Epidermal melanocyte (primary cell): ENCODE measurements around the gene ZNF710.
"Not testable (repeated sequence)": the region's sequence is repeated elsewhere in the genome, so short reads cannot be mapped to it uniquely, and the experiment has no call there.

Experiments
- DNase-seq: peaks from one replicate; pipeline ENCODE4 v3.0.0; 2011; ENCODE audit warnings: low spot score; ENCODE audit not compliant: insufficient read length

ZNF710 gene

DNA sequence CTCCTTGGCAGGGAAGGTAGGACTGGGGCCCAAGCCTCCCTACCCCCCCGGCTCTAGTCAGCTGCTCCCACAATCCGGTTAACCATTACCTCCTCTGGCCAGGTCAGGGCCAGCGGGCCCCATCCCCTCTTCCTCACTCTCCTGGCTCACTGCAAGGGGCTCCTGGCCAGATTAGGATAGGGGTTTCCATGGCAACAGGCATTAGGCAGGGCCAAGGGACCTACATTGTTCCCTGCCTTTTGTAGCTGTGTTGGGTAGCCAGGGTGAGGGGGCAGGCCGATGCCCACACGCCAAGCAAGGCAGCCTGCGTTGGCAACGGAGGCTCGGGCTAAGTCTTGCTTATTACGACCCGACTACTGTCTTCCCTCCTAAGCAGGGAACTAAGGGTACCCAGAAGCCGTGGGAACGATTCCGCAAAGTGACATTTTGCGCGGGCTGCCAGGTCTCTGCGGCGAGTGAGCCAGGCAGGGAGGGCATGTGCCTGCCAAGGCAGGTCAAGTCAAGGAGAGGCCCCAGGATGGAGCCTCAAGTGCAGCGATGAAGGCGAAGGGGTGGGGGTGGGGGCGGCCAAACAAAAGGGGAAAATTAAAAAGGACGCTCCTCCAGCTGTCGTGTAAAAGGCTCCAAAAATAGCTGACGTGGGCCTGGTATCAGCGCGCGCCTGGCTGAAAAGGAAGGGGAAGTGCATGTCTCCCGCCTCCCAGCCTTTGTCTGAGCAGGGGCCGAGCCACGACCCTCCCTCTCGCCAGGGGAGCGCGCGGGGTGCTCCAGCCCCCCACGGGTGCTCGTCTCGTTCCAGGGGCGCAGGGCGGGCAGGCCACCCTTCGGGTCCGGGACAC lies 100.2 kb downstream of the ZNF710 start:
- no peak for DNase-seq

DNA sequence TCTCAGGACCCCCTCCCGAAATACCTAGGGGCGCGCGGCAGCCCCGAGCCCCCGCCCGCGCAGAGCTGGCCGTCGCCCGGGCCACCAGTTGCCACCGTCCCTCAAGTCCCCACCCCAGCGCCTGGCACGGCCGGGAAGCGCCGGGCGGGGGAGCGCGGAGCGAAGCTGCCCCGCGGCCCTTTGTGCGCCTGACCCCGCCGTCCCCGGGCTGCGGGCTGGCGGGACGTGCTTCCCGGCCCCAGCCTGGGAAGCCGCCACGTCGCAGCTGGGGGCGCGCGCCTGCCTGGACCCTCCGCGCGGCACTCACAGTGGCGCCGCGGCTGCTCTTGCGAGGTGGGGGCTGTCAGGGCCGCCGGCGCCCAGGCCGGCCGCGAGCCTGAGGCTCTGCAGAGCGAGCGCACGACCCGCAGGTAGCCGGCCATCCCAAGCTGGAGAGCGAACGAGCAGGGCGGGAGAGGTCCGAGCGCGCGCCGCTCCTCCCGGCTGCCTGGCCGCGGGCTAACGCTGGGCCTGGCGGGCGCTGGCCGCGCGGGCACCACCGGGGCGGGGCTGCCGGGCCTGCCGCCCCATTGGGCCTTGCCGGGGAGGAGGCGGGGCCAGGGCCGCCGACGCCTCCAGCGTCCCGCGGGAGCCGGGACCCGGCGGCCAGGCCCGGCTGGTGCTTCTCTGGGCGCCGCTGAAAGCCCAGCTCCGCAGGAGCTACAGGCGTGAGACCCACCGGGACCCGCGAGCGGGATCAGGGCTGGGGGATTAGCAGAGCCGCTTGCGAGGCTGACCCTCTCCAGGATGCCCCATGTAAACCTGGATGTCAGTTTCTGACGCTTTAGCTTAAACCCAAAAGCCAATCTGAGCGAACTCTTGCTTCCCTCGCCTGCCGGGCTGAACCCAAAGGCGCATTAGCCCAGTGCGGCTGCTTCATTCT lies 101.1 kb downstream of the ZNF710 start, which contains the start of gene IDH2:
Gene IDH2 (minus strand): TSS at position 500 of the 922 bp plus-strand sequence. CDS start 78 bp downstream, at position 422.
- DNase-seq: peak; percentile 85

DNA sequence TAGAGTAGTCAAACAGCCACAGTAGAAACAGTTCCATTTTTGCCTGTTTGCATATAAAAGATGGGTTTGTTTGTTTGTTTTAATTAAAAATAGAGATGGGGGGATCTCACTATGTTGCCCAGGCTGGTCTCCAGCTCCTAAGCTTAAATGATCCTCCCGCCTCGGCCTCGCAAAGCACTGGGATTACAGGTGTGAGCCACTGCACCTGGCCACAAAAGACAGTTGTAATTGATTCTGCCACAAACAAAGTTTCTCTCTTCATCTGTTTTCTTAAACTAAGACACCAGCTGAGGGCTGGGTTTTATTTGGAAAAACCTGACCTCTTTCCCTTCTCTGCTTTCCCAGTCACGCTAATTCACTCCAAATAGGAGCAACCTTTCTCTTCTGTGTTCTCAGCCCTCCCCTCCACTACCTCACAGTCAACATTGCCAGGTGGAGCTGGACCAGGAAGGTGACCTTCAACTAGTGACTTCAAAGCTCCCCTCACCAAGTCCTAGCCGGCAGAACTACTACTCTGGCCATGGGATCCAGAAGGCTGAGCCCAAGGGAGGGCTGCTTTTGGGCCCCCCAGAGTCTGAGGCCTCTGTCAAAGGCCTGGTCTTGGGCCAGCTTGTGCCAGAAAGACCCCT lies 102.7 kb downstream of the ZNF710 start:
- DNase-seq: no peak

DNA sequence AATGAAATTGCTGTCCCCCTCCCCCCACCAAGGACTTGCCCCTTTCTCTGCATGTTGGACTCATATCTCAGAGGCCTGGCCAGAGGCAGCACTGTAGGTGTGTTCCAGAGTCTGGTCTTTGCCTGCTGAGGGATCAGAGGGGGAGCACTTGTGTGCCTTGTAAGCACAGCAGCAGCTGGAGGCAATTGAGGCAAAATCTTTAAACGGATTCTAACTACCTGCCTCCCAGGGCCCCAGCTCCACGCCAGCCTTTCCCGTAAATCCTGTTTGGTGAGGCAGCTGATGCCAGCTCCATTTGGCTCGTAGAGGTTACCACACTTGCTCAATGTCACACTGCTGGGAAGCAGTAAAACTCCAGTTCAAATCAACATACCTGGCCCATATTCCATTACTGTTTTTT lies 103.4 kb downstream of the ZNF710 start:
- no peak for DNase-seq

DNA sequence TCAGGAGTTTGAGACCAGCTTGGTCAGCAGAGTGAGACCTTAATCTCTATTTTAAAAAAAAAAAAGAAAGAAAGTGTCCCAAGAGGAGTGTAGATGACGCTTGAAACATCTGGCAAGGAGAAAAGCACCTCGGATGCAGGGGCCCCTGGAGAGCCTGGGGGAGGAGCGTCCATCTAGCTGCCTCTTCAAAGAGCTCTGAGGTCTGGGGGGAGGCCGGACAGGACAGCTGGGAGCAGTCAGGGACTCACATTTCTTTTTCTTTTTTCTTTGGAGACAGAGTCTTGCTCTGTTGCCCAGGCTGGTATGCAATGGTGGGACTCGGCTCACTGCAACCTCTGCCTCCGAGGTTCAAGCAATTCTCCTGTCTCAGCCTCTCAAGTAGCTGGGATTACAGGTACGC lies 104.4 kb downstream of the ZNF710 start:
- no peak for DNase-seq

DNA sequence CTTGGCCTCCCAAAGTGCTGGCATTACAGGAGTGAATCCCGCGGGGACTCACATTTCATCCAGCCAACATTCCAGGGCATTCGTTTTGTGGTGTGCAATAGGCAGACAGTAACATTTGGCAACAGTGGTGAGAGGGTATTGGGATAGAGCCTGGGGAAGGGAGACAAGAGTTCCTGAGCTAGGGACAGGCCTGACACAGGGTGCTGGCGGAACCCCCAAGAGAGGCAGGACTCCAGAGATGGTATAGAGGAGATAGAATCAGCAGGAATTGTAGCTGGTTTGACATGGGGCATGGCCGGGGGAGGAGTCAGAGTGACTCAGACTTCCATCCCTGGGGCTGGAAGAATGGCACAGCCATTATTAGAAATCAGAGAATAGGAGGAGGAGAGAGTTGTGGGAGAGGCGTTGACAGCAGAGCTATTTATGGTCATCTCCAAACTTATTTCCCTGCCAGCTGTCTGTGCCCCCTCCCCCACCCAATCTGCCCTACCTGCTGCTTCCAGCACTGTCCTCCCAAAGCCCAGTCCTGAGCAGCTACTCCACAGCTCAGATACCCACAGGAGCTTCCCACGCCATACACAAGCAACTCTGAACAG lies 105.5 kb downstream of the ZNF710 start:
- peak; percentile 39 for DNase-seq

DNA sequence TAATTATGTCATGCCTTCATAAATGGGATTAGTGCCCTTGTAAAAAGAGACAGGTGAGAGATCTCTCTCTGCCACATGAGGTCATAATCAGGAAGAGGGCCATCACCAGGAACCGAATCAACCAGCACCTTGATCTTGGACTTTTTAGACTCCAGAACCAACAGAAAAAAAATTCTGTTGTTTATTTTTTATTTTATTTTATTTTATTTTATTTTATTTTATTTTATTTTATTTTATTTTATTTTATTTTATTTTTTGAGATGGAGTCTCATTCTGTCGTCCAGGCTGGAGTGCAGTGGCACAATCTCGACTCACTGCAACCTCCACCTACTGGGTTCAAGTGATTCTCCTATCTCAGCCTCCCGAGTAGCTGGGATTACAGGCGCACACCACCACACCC lies 106.9 kb downstream of the ZNF710 start:
- DNase-seq: not testable (repeated sequence)

DNA sequence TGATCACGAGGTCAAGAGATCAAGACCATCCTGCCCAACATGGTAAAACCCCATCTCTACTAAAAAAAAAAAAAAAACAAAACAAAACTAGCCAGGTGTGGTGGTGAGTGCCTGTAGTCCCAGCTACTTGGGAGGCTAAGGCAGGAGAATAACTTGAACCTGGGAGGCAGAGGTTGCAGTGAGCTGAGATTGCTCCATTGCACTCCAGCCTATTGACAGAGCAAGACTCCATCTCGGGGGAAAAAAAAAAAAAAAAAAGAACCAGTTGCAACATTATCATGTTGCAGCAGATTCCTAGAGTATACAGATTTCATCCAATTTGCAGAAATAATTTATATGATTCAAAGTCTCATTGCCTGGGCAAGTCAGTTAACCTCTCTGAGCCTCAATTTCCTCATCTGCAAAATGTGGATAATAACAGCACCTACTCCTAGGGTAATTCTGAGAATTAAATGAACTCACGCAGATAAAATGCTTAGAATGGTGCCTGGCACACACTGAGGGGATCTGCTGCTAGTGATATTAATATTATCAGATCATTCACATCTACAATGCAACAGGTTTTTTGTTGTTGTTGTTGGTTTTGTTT lies 108.1 kb downstream of the ZNF710 start:
- not testable (repeated sequence) for DNase-seq

DNA sequence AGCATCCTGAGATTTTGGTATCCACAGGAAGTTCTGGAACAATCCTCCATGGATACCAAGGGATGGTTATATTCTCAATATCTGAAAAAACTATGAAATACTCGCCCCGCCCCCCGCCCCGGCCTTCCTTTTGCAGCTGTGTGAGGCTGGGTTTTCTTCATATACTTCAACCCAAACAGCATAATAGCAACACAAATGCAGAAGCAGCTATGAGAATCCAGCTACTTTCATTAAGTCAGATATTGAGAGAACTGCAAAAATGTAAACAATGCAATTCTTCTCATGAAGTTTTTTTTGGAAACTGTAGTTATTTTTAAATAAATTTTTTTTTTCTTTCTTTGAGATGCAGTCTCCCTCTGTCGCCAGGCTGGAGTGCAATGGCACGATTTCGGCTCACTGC lies 112.0 kb downstream of the ZNF710 start:
- DNase-seq: no peak

DNA sequence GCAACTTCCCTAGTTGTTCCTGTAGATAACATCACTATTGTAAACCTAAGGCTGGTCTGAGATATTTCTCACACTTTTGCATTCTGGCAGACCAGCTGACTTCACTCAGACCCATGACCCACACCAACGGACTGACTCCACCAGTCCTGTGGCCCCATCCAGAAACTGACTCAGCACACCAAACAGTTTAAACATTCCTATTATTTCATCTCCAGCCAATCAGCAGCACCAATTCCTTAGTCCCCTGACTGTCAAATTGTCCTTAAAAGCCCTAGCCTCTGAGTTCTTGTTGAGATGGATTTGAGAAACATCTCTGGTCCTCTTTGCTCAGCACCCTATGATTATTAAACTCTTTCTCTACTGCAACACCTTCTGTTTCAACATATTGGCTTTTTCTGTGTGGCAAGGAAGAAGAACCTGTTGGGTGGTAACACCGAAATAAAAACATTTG lies 113.4 kb downstream of the ZNF710 start:
- no peak for DNase-seq

DNA sequence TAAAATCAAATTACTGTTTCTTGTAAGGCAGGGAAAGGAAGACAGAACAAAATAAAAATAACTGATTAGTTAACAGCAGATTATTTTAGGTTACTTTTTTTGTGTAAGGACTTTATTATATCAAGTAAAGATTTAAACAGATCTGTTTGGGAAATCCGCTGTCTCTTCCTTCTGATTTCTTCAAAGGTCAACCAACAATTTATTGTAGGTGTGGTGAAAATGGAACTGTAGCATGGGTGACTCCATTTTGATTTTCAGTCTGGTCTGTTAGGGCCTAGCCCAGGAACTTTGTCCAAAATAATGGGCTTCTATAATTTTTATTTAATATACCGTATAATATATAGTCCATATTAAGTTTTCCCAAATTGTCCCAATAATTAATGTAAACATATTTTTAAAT lies 114.7 kb downstream of the ZNF710 start:
- DNase-seq: no peak

DNA sequence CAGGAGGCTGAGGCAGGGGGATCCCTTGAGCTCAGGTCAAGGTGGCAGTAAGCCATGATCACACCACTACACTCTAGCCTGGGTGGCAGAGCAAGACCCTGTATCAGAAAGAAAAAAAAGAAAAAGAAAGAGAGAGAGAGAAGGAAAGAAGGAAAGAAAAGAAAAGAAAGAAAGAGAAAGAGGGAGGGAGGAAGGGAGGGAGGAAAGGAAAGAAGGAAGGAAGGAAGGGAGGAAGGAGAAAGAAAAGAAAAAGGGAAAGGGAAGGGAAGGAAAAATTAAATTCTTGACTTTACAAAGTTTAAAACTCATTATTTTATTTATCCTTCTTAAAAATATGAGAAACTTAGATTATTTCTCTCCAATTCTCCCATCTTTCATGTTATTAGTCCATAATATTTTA lies 118.2 kb downstream of the ZNF710 start:
- no peak for DNase-seq

DNA sequence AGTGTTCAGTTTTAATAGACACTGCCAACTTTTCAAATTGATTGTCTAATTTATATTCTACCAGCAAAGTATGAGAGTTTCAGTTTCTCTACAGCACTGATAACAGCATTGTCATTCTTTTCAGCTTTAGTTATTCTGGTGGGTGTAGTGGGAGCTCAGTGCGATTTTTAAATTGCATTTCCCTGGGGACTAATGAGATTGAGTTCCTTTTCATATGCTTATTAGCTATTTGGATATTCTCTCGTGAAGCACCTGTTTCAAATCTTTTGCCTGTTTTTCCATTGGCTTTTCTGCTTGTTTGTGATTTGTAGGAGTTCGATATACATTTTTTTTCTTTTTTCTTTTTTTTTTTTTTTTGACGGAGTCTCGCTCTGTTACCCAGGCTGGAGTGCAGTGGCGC lies 120.0 kb downstream of the ZNF710 start:
- no peak for DNase-seq

DNA sequence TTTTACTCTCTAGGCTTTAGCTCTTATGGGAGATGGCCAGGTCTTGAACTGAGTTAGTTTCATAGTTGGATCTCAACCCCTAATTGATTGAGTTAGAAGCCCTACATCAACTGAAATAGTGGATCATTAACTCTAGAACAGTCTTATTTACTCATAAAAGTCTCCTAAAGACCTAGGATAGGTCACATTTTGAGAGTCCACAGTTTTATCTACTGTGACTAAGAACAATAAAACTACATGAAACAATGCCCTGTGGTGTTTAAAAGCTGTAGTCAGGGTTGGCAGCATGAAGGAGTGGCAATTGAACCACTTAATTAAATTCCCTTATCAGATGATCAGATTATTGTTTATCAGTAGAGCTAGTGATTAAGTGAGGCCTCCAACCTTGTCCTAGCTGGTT lies 123.4 kb downstream of the ZNF710 start:
- no peak for DNase-seq

DNA sequence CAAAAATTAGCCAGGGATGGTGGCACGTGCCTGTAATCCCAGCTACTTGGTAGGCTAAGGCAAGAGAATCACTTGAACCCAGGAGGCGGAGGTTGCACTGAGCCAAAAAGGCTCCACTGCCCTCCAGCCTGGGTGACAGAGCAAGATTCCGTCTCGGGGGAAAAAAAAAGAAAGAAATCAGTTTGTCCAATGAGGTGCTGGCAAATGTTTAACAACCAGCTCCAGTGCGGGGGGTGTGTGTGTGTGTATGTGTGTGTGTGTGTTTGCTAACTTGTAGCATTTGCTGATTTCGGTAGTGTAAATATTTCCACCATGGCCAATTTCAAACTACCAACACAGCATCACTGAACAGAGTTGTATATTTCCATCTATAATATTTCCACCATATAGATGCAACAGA lies 124.9 kb downstream of the ZNF710 start:
- no peak for DNase-seq

DNA sequence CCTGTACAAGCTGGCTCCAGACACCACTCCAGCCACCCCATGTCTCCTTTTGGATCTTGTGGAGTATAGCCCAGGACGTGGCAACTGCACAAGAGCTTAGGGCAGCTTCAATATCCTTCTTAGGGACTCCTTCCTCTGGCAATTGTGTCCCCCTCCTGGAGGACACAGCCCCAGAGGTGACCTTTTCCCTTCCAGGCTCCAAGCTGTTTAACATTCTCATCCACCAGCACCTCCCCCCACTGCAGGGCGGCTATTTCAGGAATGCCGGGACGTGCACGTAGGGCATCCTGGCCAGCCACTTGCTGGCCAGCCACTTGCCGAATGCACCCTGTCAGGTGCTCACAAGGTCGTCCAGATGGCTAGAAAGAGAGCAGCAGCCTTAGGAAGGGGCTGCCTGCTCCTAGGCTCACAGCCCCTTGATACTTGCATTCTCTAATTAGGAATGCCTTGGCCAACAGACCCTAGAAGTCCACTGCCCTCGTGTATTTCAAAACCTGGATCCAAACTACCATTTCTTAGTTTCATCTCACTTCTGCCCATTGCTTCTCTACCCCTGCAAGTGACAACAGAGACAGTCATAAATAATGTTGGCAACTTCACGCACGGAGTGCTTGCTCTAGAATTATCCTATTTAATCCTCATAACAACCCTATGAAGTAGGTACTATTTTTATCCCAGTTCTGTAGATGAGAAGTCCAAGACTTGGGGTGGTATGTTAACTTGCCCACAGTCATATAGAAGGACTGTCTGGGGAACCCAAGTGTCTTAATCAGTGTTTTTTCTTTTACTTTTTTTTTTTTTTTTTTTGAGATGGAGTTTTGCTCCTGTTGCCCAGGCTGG lies 125.7 kb downstream of the ZNF710 start:
- no peak for DNase-seq

DNA sequence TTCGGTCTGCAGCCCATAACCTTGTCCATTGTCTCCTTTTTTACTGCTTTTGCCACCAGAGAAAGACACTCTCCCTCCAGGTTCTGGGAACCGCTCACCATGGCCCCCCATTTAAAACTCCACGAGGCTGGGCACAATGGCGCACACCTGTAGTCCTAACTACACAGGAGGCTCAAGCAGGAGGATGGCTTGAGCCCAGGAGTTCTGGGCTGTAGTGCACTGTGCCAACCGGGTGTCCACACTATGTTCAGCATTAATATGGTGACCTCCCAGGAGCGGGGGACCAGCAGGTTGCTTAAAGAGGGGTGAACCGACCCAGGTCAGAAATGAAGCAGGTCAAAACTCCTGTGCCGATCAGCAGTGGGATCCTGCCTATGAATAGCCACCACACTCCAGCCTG lies 129.2 kb downstream of the ZNF710 start:
- DNase-seq: no peak
